B cell (primary cell): Measurements from ENCODE around the gene SLC7A10. TPM values are rescaled to one million over a fixed set of nuclear protein-coding genes. Genes with fewer than 3 reads are reported as not detected.

ENCODE experiments used
- ATAC-seq: fragments of 200-7000 bp; cut with Tn5 transposase; one replicate; pipeline ENCODE4 v1.10.0; 2021; ENCODE audit warnings: low read depth, mild to moderate bottlenecking, moderate number of reproducible peaks, moderate library complexity
- CTCF ChIA-PET: fragments of 350-600 bp; sonication (Branson Sonifier 250); formaldehyde crosslinking; loops from one replicate; lab custom pipeline; 2021; ENCODE audit warnings: antibody characterized with exemption, inconsistent platforms; lab: Charles Lee
- POLR2A ChIA-PET: fragments of 350-600 bp; sonication (Branson Sonifier 250); formaldehyde crosslinking; loops from one replicate; lab custom pipeline; 2021; ENCODE audit warnings: antibody characterized with exemption; lab: Charles Lee
- DNase-seq: peaks from one replicate; pipeline ENCODE4 v3.0.0; 2013
- H2AFZ ChIP-seq: 2 replicates; pipeline ENCODE4 v1.6.1; 2012; ENCODE audit warnings: mild to moderate bottlenecking, low read depth, low read length; ENCODE audit not compliant: insufficient read depth, poor library complexity, severe bottlenecking
- H3K27ac ChIP-seq, 2 donors: 1 replicate in 1 of 2; 2 replicates in 1 of 2; pipeline ENCODE4 v1.5.1; 2012 to 2013; ENCODE audit warnings: low read length in 2 of 2, mild to moderate bottlenecking in 2 of 2, moderate library complexity in 1 of 2
- H3K27me3 ChIP-seq, 4 experiments: fragments of 200-600 bp in 1 of 4; sonication (generic) in 1 of 4; replicated peaks in 1 of 4; 1 replicate in 2 of 4; 2 replicates in 2 of 4; pipeline versions ENCODE4 v1.6.1 to v1.7.0; 2013 to 2016; ENCODE audit warnings: low read length in 3 of 4, mild to moderate bottlenecking in 2 of 4, mixed read lengths in 1 of 4, moderate library complexity in 1 of 4; ENCODE audit not compliant: insufficient read depth in 4 of 4, control insufficient read depth in 3 of 4; ENCODE audit errors: control extremely low read depth in 1 of 4
- H3K36me3 ChIP-seq, 2 experiments: replicated peaks in 1 of 2; 1 replicate in 1 of 2; 2 replicates in 1 of 2; pipeline versions ENCODE4 v1.6.1 to v1.7.1; 2013; ENCODE audit warnings: low read length in 1 of 2; ENCODE audit not compliant: insufficient read depth in 2 of 2, control insufficient read depth in 1 of 2; ENCODE audit errors: control extremely low read depth in 1 of 2, extremely low read depth in 1 of 2
- H3K4me1 ChIP-seq, 2 donors: fragments of 200-600 bp in 1 of 2; sonication (generic) in 1 of 2; 1 replicate in 1 of 2; 2 replicates in 1 of 2; pipeline versions ENCODE4 v1.5.1 to v1.6.1; 2013 to 2017; ENCODE audit warnings: low read length in 2 of 2; ENCODE audit not compliant: control insufficient read depth in 2 of 2, insufficient read depth in 2 of 2
- H3K4me2 ChIP-seq: replicated peaks from 2 replicates; pipeline ENCODE3; 2012; ENCODE audit warnings: mild to moderate bottlenecking, low read depth, low read length; ENCODE audit not compliant: poor library complexity, severe bottlenecking
- H3K4me3 ChIP-seq, 5 experiments: fragments of 200-600 bp in 1 of 5; sonication (generic) in 1 of 5; 1 replicate in 3 of 5; 2 replicates in 2 of 5; pipeline versions ENCODE4 v1.5.1 to v1.7.0; 2011 to 2016; ENCODE audit warnings: low read length in 4 of 5, mild to moderate bottlenecking in 4 of 5, low read depth in 2 of 5, control low read depth in 1 of 5, moderate library complexity in 1 of 5; ENCODE audit not compliant: insufficient read depth in 1 of 5; ENCODE audit errors: control extremely low read depth in 1 of 5, extremely low read depth in 1 of 5
- H3K79me2 ChIP-seq: fragments of 200-600 bp; sonication (generic); one replicate; pipeline ENCODE4 v1.6.0; 2016; ENCODE audit warnings: low read length; ENCODE audit not compliant: control insufficient read depth, insufficient read depth
- H3K9ac ChIP-seq: fragments of 200-600 bp; sonication (generic); 2 replicates; pipeline ENCODE4 v1.6.1; 2017; ENCODE audit warnings: mild to moderate bottlenecking, low read length, moderate library complexity
- H3K9me3 ChIP-seq, 3 donors: one replicate each; pipeline versions ENCODE4 v1.6.1 to v1.7.1; 2013; ENCODE audit warnings: low read length in 2 of 3; ENCODE audit not compliant: control insufficient read depth in 2 of 3, insufficient read depth in 1 of 3; ENCODE audit errors: control extremely low read depth in 1 of 3
- H4K20me1 ChIP-seq: 2 replicates; pipeline ENCODE4 v1.6.0; 2012; ENCODE audit warnings: mild to moderate bottlenecking, low read length; ENCODE audit not compliant: insufficient read depth, control insufficient read depth, poor library complexity, severe bottlenecking
- H3K27ac Mint-ChIP-seq: one replicate; pipeline ENCODE4 v1.8.0; 2021; ENCODE audit warnings: mixed read lengths
- H3K27me3 Mint-ChIP-seq: one replicate; pipeline ENCODE4 v1.8.0; 2021; ENCODE audit warnings: mixed read lengths
- H3K4me1 Mint-ChIP-seq: one replicate; pipeline ENCODE4 v1.8.0; 2021; ENCODE audit warnings: mixed read lengths
- H3K4me3 Mint-ChIP-seq: one replicate; pipeline ENCODE4 v1.8.0; 2021; ENCODE audit warnings: mixed read lengths
- H3K9me3 Mint-ChIP-seq: one replicate; pipeline ENCODE4 v1.8.0; 2022; ENCODE audit warnings: mixed read lengths; ENCODE audit not compliant: insufficient read depth
- CTCF ChIP-seq: fragments of 200-600 bp; IDR thresholded peaks from one replicate; pipeline ENCODE4 v1.8.0; 2022; ENCODE audit warnings: antibody characterized with exemption, mild to moderate bottlenecking
- EZH2 ChIP-seq: IDR thresholded peaks from 2 replicates; pipeline ENCODE4 v1.6.1; 2012; ENCODE audit warnings: borderline replicate concordance, low read depth, mild to moderate bottlenecking, moderate library complexity, low read length; ENCODE audit not compliant: insufficient read depth, poor library complexity, severe bottlenecking
- WGBS: methylation state at CpG from one replicate; pipeline ENCODE4 v1.1.5; 2013; ENCODE audit warnings: missing lambda C conversion rate; ENCODE audit not compliant: insufficient coverage; 5-methylcytosine and 5-hydroxymethylcytosine counted together
- intact Hi-C: fragments of 100-400 bp; cut with micrococcal nuclease; formaldehyde crosslinking; loops from one replicate; pipeline ENCODE4 v1.10.0; 2022
- polyA plus RNA-seq: library from polyadenylated mRNA; depleted of rRNA; stranded (reverse); fragments of >200 nt; gene quantifications from 2 replicates; pipeline ENCODE4 v1.2.3, GENCODE V29; 2012
- total RNA-seq, 2 donors: library from RNA; stranded (reverse); fragments of 120-200 nt in 1 of 2; gene quantifications; 1 replicate in 1 of 2; 2 replicates in 1 of 2; pipeline versions ENCODE4 v1.2.3 to v1.2.4, GENCODE V29; 2013 to 2022

The SLC7A10 gene
- total and polyA plus RNA-seq, 2 donors (not counting 1 experiment from before 2014, with no cell fraction given), result not detected

- Histone ChIP-seq H3K27me3 (no peaks in the 10 kb centered on the region), H3K4me2 (no peak overlapping the region), H3K79me2 (no peaks in the 10 kb centered on the region), H2AFZ (no peak overlapping the region), H3K9me3 (peaks cover 0 to 19% (median 8%) of the 10 kb centered on the region in 3 donors), H3K36me3 (no peaks in the 10 kb centered on the region), H3K9ac (no peak overlapping the region), H3K4me3 (no peak overlapping the region), H3K27ac (no peak overlapping the region), H3K4me1 (no peaks in the 10 kb centered on the region), H4K20me1 (no peaks in the 10 kb centered on the region)
- 92% methylated on average over 8 of the region's 8 CpGs for WGBS
- Mint-ChIP-seq H3K4me1 (no peaks in the 10 kb centered on the region), H3K27me3 (peaks cover 5% of the 10 kb centered on the region), H3K9me3 (no peaks in the 10 kb centered on the region), H3K27ac (no peak overlapping the region), H3K4me3 (no peak overlapping the region)
- TF ChIP-seq CTCF (no peak), EZH2 (no peak)
- ChIA-PET POLR2A (no interaction called here), CTCF (interaction anchor here (14.9 kb wide), 1 partner anchor 159 kb away, joined by 211 read pairs; no protein-coding TSS in a partner anchor)
- intact Hi-C loops, result no loop called here
- ATAC-seq (no peak), DNase-seq (no peak)
These were observed 22.5 kb upstream of the SLC7A10 start for GRCh38 chr19:33248104-33248503.

GRCh38 chr19:33247441-33247819, 21.8 kb upstream of the SLC7A10 start:
- H3K79me2 ChIP-seq, result no peaks in the 10 kb centered on the region
- no peak overlapping the region for H3K4me3 Mint-ChIP-seq

More at GRCh38 chr19:33247441-33247819, 21.8 kb upstream of the SLC7A10 start:
- DNase-seq, result no peak
- Histone ChIP-seq H3K4me3 (no peak overlapping the region), H3K36me3 (no peaks in the 10 kb centered on the region), H3K27me3 (no peaks in the 10 kb centered on the region), H3K9ac (no peak overlapping the region), H3K9me3 (peaks cover 0 to 19% (median 8%) of the 10 kb centered on the region in 3 donors), H4K20me1 (no peaks in the 10 kb centered on the region), H3K4me2 (no peak overlapping the region), H3K4me1 (no peaks in the 10 kb centered on the region), H3K27ac (no peak overlapping the region), H2AFZ (no peak overlapping the region)
- WGBS, result no CpG with 5 or more reads among the region's 1 CpG
- Mint-ChIP-seq H3K27me3 (peaks cover 11% of the 10 kb centered on the region), H3K9me3 (no peaks in the 10 kb centered on the region), H3K4me1 (no peaks in the 10 kb centered on the region), H3K27ac (no peak overlapping the region)
- POLR2A ChIA-PET, result no interaction called here
- TF ChIP-seq CTCF (no peak), EZH2 (no peak)
- CTCF ChIA-PET, result interaction anchor here (1.2 to 14.9 kb wide), 2 partner anchors 160 to 173 kb away, joined by 4 to 211 read pairs; no protein-coding TSS in a partner anchor
- intact Hi-C loops, result no loop called here
- ATAC-seq, result no peak
